ENCODE measurements around the gene ZXDB. TPM values are rescaled to one million over a fixed set of nuclear protein-coding genes. Genes with fewer than 3 reads are reported as not detected.

ZXDB gene
- total RNA-seq: 20.2 and 21.9 TPM in 2 replicates

GRCh38 chrX:57591284-57592159 is at the start of gene ZXDB:
Gene ZXDB, plus strand, starts transcription at chrX:57592011. Its CDS starts 38 bp downstream, at chrX:57592049.

Other genes with a start within 250 kb of the ZXDB start
- not detected in 2 replicates for gene NLRP2B, start 88.2 kb downstream of the ZXDB start, total RNA-seq

All from tracheal epithelial cell (primary cell).